MG63 (cell line): Measurements from ENCODE around the gene CDC42EP3. TPM values are rescaled to one million over a fixed set of nuclear protein-coding genes. Genes with fewer than 3 reads are reported as not detected.

ENCODE experiments used
- DNase-seq: peaks from one replicate; pipeline ENCODE4 v3.0.0-alpha.2; 2020
- H3K27me3 ChIP-seq: fragments of 250-450 bp; sonication (Bioruptor Pico); 2 replicates; pipeline ENCODE4 v1.5.1; 2020; ENCODE audit warnings: mild to moderate bottlenecking, moderate library complexity
- H3K36me3 ChIP-seq: fragments of 250-450 bp; sonication (Bioruptor Pico); 2 replicates; pipeline ENCODE4 v1.5.1; 2020; ENCODE audit warnings: mild to moderate bottlenecking, moderate library complexity
- H3K4me3 ChIP-seq: fragments of 250-450 bp; sonication (Bioruptor Pico); 2 replicates; pipeline ENCODE4 v1.5.1; 2020; ENCODE audit warnings: mild to moderate bottlenecking, moderate library complexity
- H3K9me3 ChIP-seq: fragments of 250-450 bp; sonication (Bioruptor Pico); 2 replicates; pipeline ENCODE4 v1.5.1; 2020; ENCODE audit warnings: mild to moderate bottlenecking, moderate library complexity
- total RNA-seq: library from RNA; depleted of rRNA; stranded (reverse); fragments of >200 nt; shearing (Covaris generic); gene quantifications from 2 replicates; pipeline ENCODE4 v1.2.3, GENCODE V29; 2014; ENCODE audit warnings: low replicate concordance

The CDC42EP3 gene
- total RNA-seq, 1 experiment from 2014 or later = 32.4 TPM

DNA sequence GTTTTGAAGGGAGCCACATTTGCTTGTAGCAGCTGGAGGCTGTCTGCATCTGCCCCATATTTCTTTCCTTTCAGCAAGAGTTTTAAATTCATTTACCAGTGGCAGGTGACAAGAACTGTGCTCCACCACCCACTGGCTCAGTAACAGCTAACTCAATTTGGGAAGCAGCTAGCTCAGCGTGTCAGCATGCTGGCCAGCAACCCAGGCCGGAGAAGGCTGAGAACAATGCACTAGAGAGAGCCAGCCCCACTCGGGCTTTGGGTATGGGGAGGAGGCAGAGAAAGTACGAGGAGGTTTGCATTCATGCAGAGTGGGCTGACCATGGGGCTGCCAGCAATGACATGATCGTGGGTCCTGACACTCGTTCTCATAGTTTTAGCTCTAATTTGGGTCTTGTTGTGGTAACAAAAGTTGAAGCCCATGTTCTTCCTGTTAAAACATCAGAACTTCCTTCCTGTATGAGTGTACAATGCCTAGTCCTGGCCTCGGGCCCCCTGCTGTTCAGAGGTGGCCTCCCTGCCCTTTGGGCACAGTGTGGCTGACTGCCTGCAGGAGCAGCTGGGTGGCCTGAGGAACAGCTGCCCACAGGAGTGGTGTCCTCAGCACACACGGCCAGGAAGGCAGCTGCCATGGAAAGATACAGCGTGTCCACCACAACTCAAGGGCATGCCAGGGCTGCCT is 23.0 kb downstream of the CDC42EP3 start:
- Histone ChIP-seq H3K27me3 (no peaks in the 10 kb centered on the region), H3K9me3 (peaks cover 7% of the 10 kb centered on the region), H3K4me3 (no peak overlapping the region), H3K36me3 (peaks cover 83% of the 10 kb centered on the region)
- DNase-seq = peak; percentile 26

DNA sequence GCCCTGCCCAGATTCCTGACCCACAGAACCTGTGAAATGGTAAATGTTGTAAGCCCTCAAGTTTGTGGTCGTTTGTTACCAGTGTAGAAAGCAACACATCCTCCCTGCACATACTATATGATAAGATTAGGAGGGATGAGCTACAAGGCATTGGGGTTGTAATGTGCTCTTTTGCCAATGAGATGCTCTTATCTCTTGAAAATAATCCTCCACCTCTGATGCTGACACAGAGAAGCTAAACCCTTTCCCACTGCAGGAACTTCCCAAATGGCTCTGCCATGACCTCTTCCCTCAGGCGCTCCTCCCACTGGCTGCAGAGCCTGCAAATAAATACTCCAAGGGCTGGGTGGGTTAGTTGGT is 23.5 kb downstream of the CDC42EP3 start:
- peaks cover 83% of the 10 kb centered on the region for H3K36me3 ChIP-seq
- no peaks in the 10 kb centered on the region for H3K27me3 ChIP-seq
- no peak overlapping the region for H3K4me3 ChIP-seq
- H3K9me3 ChIP-seq = peaks cover 7% of the 10 kb centered on the region
- DNase-seq = no peak

GRCh38 chr2:37645836-37646235 is 25.6 kb downstream of the CDC42EP3 start:
- H3K27me3 ChIP-seq = no peaks in the 10 kb centered on the region
- H3K4me3 ChIP-seq = no peak overlapping the region
- H3K9me3 ChIP-seq = peaks cover 7% of the 10 kb centered on the region
- H3K36me3 ChIP-seq = peaks cover 75% of the 10 kb centered on the region
- no peak for DNase-seq

- DNase-seq = peak; percentile 81
- H3K27me3 ChIP-seq = no peaks in the 10 kb centered on the region
- H3K9me3 ChIP-seq = peaks cover 7% of the 10 kb centered on the region
- H3K4me3 ChIP-seq = no peak overlapping the region
- H3K36me3 ChIP-seq = peaks cover 73% of the 10 kb centered on the region
Observed at GRCh38 chr2:37645362-37645761, 26.1 kb downstream of the CDC42EP3 start.

DNA sequence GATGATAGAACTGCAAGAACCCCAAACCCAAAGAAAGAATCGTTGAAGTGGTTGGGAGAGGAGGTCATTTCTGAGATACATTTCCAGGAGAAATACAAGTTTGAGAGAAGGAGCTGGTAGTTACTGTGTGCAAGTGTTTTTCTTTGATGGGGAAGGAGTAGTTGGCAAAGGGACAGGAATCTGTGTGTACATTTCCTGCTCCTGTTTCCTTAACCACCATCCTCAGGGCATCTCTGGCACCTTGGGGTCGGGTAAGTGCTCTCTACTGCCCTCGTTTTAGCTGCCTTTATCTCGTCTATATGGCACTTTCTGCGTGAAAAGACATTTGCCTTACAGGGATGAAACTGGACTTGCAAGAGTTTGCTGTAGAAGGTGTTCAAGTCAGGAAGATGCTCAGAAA is 27.3 kb downstream of the CDC42EP3 start:
- Histone ChIP-seq H3K9me3 (peaks cover 7% of the 10 kb centered on the region), H3K36me3 (peaks cover 70% of the 10 kb centered on the region), H3K4me3 (no peak overlapping the region), H3K27me3 (no peaks in the 10 kb centered on the region)
- DNase-seq = no peak

DNA sequence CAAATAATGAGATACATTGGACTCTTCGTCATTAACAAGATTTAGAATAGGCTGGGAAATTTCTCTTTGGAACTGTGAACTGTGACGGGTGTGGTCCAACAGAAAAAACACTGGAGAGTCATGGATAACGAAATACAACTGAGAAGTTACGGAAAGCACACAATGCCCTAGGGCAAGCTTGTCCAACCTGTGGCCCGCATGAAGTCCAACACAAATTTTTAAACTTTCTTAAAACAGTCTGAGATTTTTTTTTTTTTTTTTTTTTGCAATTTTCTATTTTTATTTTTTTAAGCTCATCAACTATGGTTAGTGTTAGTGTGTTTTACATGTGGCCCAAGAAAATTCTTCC is 27.7 kb downstream of the CDC42EP3 start:
- Histone ChIP-seq H3K9me3 (peaks cover 7% of the 10 kb centered on the region), H3K4me3 (no peak overlapping the region), H3K27me3 (no peaks in the 10 kb centered on the region), H3K36me3 (peaks cover 66% of the 10 kb centered on the region)
- no peak for DNase-seq

GRCh38 chr2:37642907-37643729 is 28.3 kb downstream of the CDC42EP3 start:
- Histone ChIP-seq H3K4me3 (no peak overlapping the region), H3K9me3 (peaks cover 4% of the 10 kb centered on the region), H3K27me3 (no peaks in the 10 kb centered on the region), H3K36me3 (peaks cover 60% of the 10 kb centered on the region)
- no peak for DNase-seq

DNA sequence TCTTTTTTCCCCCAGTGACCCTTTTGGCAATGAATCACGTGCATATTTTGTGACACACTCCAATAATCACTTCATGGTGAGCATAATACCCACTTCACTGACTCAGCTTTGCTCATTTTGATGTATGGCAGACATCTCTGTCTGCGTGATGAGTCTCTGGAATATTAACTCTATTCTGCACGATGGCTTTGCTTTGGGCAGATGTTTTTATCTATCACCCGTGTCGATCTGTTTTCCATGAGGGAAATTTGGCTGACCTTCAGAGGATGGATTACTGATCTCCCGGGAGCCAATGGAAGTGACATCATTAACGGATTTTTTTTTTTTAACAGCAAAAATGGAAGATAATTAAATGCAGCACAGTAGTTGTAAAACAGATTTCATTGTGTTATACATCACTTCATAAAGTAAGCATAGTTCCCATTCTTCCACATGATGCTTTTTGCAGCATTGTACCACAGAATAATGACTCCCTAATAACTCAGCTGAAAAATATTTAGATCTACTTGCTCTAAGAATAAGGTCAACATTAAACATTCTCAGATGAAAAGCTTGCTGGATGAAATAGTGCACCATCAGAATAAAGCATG is 29.8 kb downstream of the CDC42EP3 start:
- DNase-seq = peak; percentile 69
- Histone ChIP-seq H3K36me3 (peaks cover 45% of the 10 kb centered on the region), H3K4me3 (no peak overlapping the region), H3K27me3 (no peaks in the 10 kb centered on the region), H3K9me3 (no peaks in the 10 kb centered on the region)

DNA sequence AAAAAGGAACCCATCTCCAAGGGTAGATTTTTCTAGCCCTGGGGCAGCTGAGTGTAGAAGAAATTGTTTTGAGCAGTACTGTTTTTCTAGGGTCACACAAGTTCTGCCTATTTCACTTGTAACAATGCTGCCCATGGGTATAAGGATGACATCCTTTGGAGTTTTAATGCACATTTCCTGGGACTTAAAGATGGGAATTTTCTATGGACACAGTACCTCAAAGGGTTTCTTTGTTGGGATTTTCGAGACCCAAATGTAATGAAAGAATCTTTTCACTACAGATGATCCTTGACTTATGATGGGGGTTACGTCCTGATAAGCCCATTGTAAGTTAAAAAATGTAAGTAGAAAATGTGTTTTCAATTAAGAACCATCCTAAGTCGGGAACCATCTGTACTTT is 31.8 kb downstream of the CDC42EP3 start:
- Histone ChIP-seq H3K27me3 (no peaks in the 10 kb centered on the region), H3K9me3 (no peaks in the 10 kb centered on the region), H3K4me3 (no peak overlapping the region), H3K36me3 (peaks cover 35% of the 10 kb centered on the region)
- no peak for DNase-seq

- no peak for DNase-seq
- Histone ChIP-seq H3K27me3 (no peaks in the 10 kb centered on the region), H3K36me3 (peaks cover 29% of the 10 kb centered on the region), H3K4me3 (no peak overlapping the region), H3K9me3 (no peaks in the 10 kb centered on the region)
Observed at GRCh38 chr2:37638973-37639372, 32.5 kb downstream of the CDC42EP3 start.

DNA sequence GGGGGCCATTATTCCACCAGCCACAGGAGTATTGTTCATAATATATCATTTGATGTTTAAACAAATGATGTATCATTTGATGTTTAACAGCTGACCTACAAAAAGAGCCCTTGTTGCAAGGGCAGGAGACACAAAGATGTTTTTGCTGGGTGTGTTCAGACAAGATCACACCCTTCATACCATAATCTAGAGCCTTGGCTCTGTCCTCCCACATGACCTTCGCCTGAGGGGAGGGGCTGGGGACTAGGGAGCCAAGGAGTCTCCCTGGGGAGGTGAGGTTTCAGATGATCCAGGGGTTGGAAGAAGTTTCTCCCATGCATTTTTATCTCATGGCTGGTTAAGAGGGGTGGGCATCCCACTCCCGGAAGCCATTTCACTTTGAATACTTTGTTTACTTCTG is 33.5 kb downstream of the CDC42EP3 start:
- Histone ChIP-seq H3K9me3 (no peaks in the 10 kb centered on the region), H3K27me3 (no peaks in the 10 kb centered on the region), H3K36me3 (peaks cover 19% of the 10 kb centered on the region), H3K4me3 (no peak overlapping the region)
- DNase-seq = no peak

GRCh38 chr2:37637190-37637860 is 34.1 kb downstream of the CDC42EP3 start:
- no peak for DNase-seq
- no peaks in the 10 kb centered on the region for H3K9me3 ChIP-seq

DNA sequence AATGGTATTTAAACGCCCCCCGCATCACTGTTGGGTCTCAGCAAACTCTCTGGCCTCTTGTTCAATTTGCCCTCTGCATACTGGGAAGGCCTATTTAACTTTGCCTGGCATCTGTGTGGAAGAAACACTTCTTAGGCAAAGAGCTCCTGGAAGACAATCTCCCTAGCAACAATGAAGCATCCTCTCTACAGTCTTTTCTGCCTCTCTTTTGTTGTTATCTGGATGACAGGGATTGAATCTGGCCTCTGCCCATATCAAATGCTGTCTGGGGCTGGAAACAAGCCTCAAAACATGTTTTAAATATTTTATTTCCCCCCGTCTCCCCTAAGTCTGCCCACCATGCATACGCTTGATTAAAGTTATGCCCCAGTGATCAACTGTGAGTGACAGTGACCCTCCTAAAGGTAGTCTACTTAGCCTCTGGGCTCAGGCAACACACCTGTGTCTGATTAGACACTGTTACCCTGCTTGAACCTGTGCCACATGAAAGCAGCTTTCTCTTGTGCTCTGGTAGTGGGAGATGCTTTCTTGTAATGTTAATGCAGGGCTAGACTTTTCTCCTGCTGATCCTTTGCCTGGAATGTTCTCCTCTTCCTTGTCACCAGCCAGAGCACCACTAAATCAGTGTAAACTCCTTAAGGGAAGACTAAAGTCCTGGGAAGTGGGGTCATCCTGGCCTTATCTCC is 34.9 kb downstream of the CDC42EP3 start:
- DNase-seq = no peak
- no peak overlapping the region for H3K4me3 ChIP-seq

More at GRCh38 chr2:37637190-37637860, 34.1 kb downstream of the CDC42EP3 start:
- Histone ChIP-seq H3K4me3 (no peak overlapping the region), H3K27me3 (no peaks in the 10 kb centered on the region), H3K36me3 (peaks cover 14% of the 10 kb centered on the region)

GRCh38 chr2:37635504-37636380 is 35.7 kb downstream of the CDC42EP3 start:
- Histone ChIP-seq H3K4me3 (no peak overlapping the region), H3K9me3 (no peaks in the 10 kb centered on the region), H3K36me3 (peaks cover 8% of the 10 kb centered on the region), H3K27me3 (no peaks in the 10 kb centered on the region)
- no peak for DNase-seq

More for the DNA sequence above, 34.9 kb downstream of the CDC42EP3 start:
- no peaks in the 10 kb centered on the region for H3K27me3 ChIP-seq
- peaks cover 14% of the 10 kb centered on the region for H3K36me3 ChIP-seq
- H3K9me3 ChIP-seq = no peaks in the 10 kb centered on the region

GRCh38 chr2:37634914-37635503 is 36.4 kb downstream of the CDC42EP3 start:
- peaks cover 3% of the 10 kb centered on the region for H3K36me3 ChIP-seq
- H3K27me3 ChIP-seq = no peaks in the 10 kb centered on the region
- no peak overlapping the region for H3K4me3 ChIP-seq
- no peak for DNase-seq
- no peaks in the 10 kb centered on the region for H3K9me3 ChIP-seq
